Suprapubic skin (tissue), 4 donors: Measurements from ENCODE around the gene FAM229B. TPM values are rescaled to one million over a fixed set of nuclear protein-coding genes. Genes with fewer than 3 reads are reported as not detected.
"Not testable (repeated sequence)": the region's sequence is repeated elsewhere in the genome, so short reads cannot be mapped to it uniquely, and the experiment has no call there.

Experiments used
- DNase-seq, 2 donors: peaks; one replicate each; pipeline ENCODE4 v3.0.0-alpha.2; 2019; ENCODE audit warnings: low spot score in 2 of 2
- H3K27ac ChIP-seq: fragments of 200-600 bp; sonication (generic); one replicate; pipeline ENCODE4 v1.5.1; 2019
- H3K27me3 ChIP-seq: fragments of 200-600 bp; sonication (generic); one replicate; pipeline ENCODE4 v1.5.1; 2019
- H3K36me3 ChIP-seq: fragments of 200-600 bp; sonication (generic); one replicate; pipeline ENCODE4 v1.5.1; 2019
- H3K4me1 ChIP-seq: fragments of 200-600 bp; sonication (generic); one replicate; pipeline ENCODE4 v1.5.1; 2019
- H3K4me3 ChIP-seq: fragments of 200-600 bp; sonication (generic); one replicate; pipeline ENCODE4 v1.5.1; 2019; ENCODE audit warnings: mild to moderate bottlenecking
- H3K9me3 ChIP-seq: fragments of 200-600 bp; sonication (generic); one replicate; pipeline ENCODE4 v1.5.1; 2019
- EP300 ChIP-seq: sonication (generic); formaldehyde crosslinking; IDR thresholded peaks from one replicate; pipeline ENCODE4 v1.6.1; 2017; ENCODE audit warnings: antibody characterized with exemption
- POLR2A ChIP-seq, 2 donors: fragments of 450-650 bp; IDR thresholded peaks; one replicate each; pipeline ENCODE4 v1.6.1; 2017; ENCODE audit warnings: antibody characterized with exemption in 2 of 2, mild to moderate bottlenecking in 2 of 2, moderate library complexity in 2 of 2
- POLR2AphosphoS5 ChIP-seq, 3 donors: sonication (generic); formaldehyde crosslinking; IDR thresholded peaks; one replicate each; pipeline ENCODE4 v1.6.1; 2017; ENCODE audit warnings: antibody characterized with exemption in 3 of 3
- WGBS: methylation state at CpG from one replicate; pipeline ENCODE4 v1.1.5; 2018; 5-methylcytosine and 5-hydroxymethylcytosine counted together
- total RNA-seq, 4 donors: library from RNA; depleted of rRNA; stranded (reverse); fragments of >200 nt; gene quantifications; one replicate each; pipeline ENCODE4 v1.1.0, GENCODE V29; 2016
- TF ChIP-seq, protein P1 (sequence below), 2 donors: fragments of 200-600 bp in 1 of 2; fragments of 450-650 bp in 1 of 2; sonication (generic) in 1 of 2; IDR thresholded peaks; one replicate each; pipeline ENCODE4 v1.5.1; 2016 to 2019; ENCODE audit warnings: antibody characterized with exemption in 2 of 2, mild to moderate bottlenecking in 1 of 2, moderate library complexity in 1 of 2

FAM229B gene
- total RNA-seq, 4 donors from 2014 or later, result 0.72 to 3.9 (median 2.4) TPM

DNA sequence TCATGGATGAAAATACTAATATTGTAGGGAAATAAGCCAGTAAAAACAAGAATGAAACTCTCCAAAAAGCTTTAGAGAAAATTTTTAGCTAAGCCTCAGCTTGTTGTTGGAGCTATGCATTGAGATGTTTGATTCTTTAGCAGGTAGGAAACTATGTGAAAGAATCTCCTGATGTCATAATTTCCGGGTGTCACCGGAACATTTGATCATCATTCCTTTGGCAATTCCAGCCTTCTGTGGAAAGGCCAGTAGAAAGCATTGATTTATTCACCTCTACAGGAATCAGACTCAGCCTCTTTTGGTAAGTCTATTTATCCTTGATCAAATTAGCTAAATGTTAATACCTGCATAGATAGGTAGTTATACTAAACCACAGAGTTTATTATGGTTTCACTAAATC, 9.5 kb downstream of the FAM229B start:
- no peak overlapping the region for H3K27ac ChIP-seq
- H3K4me1 ChIP-seq, result no peaks in the 10 kb centered on the region
- TF ChIP-seq POLR2AphosphoS5 (IDR thresholded peaks at IDR 0.05) (no peak), EP300 (no peak), POLR2A (IDR thresholded peaks at IDR 0.05) (no peak)
- TF ChIP-seq, protein P1, sequence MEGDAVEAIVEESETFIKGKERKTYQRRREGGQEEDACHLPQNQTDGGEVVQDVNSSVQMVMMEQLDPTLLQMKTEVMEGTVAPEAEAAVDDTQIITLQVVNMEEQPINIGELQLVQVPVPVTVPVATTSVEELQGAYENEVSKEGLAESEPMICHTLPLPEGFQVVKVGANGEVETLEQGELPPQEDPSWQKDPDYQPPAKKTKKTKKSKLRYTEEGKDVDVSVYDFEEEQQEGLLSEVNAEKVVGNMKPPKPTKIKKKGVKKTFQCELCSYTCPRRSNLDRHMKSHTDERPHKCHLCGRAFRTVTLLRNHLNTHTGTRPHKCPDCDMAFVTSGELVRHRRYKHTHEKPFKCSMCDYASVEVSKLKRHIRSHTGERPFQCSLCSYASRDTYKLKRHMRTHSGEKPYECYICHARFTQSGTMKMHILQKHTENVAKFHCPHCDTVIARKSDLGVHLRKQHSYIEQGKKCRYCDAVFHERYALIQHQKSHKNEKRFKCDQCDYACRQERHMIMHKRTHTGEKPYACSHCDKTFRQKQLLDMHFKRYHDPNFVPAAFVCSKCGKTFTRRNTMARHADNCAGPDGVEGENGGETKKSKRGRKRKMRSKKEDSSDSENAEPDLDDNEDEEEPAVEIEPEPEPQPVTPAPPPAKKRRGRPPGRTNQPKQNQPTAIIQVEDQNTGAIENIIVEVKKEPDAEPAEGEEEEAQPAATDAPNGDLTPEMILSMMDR (IDR thresholded peaks at IDR 0.05), result no peak
- no peak for DNase-seq
- 98% methylated on average over 2 of the region's 2 CpGs for WGBS
- H3K9me3 ChIP-seq, result no peaks in the 10 kb centered on the region
- H3K4me3 ChIP-seq, result no peak overlapping the region
- H3K27me3 ChIP-seq, result no peaks in the 10 kb centered on the region
- H3K36me3 ChIP-seq, result no peaks in the 10 kb centered on the region

DNA sequence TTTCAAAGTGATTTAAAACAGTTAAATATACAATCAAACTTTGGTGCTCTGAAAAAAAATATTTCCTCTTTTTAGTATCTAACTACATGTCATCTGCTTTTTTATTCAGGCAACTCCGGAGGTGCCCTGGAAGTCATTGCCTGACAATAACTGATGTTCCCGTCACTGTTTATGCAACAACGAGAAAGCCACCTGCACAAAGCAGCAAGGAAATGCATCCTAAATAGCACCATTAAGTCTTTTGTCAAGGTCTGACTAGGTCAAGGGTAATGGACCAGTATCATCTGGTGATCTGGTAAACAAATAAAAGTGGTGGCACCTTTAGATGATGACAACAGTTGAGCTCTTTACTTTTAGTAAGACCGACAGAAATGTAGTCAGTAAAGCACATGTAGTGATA, 13.2 kb downstream of the FAM229B start:
- H3K9me3 ChIP-seq, result no peaks in the 10 kb centered on the region
- 86% methylated on average over 4 of the region's 4 CpGs for WGBS
- no peaks in the 10 kb centered on the region for H3K27me3 ChIP-seq
- no peak overlapping the region for H3K27ac ChIP-seq
- TF ChIP-seq POLR2A (IDR thresholded peaks at IDR 0.05) (no peak), EP300 (no peak), POLR2AphosphoS5 (IDR thresholded peaks at IDR 0.05) (no peak)
- TF ChIP-seq, protein P1 (IDR thresholded peaks at IDR 0.05), result no peak
- no peaks in the 10 kb centered on the region for H3K4me1 ChIP-seq
- DNase-seq, result no peak
- no peaks in the 10 kb centered on the region for H3K36me3 ChIP-seq
- H3K4me3 ChIP-seq, result no peak overlapping the region

DNA sequence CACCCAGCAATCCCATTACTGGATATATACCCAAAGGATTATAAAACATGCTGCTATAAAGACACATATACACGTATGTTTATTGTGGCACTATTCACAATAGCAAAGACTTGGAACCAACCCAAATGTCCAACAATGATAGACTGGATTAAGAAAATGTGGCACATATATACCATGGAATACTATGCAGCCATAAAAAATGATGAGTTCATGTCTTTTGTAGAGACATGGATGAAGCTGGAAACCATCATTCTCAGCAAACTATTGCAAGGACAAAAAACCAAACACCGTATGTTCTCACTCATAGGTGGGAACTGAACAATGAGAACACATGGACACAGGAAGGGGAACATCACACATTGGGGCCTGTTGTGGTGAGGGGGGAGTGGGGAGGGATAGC, 18.6 kb downstream of the FAM229B start:
- H3K27me3 ChIP-seq, H3K27ac ChIP-seq, H3K9me3 ChIP-seq, DNase-seq, H3K4me3 ChIP-seq, H3K4me1 ChIP-seq: not testable (repeated sequence)
- WGBS, result 94% methylated on average over 2 of the region's 2 CpGs
- peaks cover 16% of the 10 kb centered on the region for H3K36me3 ChIP-seq

DNA sequence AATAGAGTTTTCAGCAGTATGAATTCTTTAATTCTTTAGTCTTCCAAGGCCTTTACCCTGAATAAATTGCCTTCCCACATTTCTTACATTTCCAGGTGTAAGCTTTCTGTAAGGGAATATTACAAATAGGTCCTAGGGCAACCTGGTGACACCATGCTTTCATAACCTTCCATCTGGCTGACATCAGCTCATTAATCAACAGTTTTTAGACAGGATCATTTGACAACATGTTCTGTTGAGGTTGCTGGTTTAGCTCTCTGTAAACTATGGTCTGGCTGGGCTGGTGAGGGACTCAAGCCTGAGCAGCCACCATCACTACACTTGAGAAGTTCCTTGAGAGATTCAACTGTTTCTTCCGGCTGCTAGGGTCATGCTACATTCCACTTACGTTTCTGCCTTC, 19.2 kb downstream of the FAM229B start:
- WGBS, result 74% methylated on average over 2 of the region's 2 CpGs
- no peak for DNase-seq
- Histone ChIP-seq H3K4me1 (no peaks in the 10 kb centered on the region), H3K27me3 (no peaks in the 10 kb centered on the region), H3K36me3 (peaks cover 16% of the 10 kb centered on the region), H3K27ac (no peak overlapping the region), H3K4me3 (no peak overlapping the region), H3K9me3 (no peaks in the 10 kb centered on the region)
- TF ChIP-seq POLR2A (IDR thresholded peaks at IDR 0.05) (no peak), POLR2AphosphoS5 (IDR thresholded peaks at IDR 0.05) (no peak), EP300 (no peak)
- TF ChIP-seq, protein P1 (IDR thresholded peaks at IDR 0.05), result no peak

DNA sequence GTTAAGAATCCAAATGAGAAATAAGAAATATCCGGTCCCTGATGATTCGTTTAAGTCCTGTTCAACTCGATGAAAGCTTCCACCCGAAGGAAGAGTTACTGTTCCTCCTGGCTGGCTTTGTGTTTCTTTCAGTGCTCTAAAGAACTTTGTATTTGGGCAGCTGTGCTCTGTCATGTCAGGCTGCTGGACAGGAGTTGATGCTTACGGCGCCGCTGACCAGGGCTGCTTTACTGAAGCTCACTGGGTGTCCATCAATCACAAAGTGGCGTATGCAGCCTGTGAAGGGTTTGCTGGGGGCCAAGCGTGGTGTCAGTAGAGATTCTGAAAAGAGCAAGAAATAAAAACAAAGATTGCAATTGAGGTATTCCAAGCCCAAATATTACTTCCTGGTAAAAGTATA, 21.9 kb downstream of the FAM229B start:
- TF ChIP-seq POLR2A (IDR thresholded peaks at IDR 0.05), result no peak
- TF ChIP-seq POLR2AphosphoS5 (IDR thresholded peaks at IDR 0.05), result no peak
- TF ChIP-seq, protein P1 (IDR thresholded peaks at IDR 0.05), result no peak
- no peak for TF ChIP-seq EP300
- Histone ChIP-seq H3K27ac (no peak overlapping the region), H3K4me3 (no peak overlapping the region), H3K4me1 (no peaks in the 10 kb centered on the region), H3K9me3 (no peaks in the 10 kb centered on the region), H3K36me3 (peaks cover 32% of the 10 kb centered on the region), H3K27me3 (no peaks in the 10 kb centered on the region)
- WGBS, result 73% methylated on average over 9 of the region's 9 CpGs
- DNase-seq, result no peak

DNA sequence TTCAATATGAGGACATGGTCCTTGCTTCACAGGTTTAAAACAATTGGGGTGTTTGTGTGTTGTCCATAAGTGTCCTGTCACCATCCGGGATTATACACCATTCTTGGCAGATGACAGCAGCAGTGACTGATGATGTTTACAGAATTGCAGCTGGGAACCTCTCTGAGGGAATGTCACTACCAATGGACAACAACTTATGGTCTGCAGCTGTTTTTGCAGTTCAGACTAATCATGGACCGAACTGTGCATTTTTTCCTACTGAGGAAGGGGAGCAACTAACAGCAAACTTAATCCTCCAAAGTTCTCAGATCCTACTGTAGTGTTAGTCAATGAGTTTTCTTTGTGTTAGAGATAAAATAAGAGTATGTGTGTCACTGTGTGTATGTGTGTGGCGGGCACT, 26.0 kb downstream of the FAM229B start:
- no peak for DNase-seq
- no peak for TF ChIP-seq EP300
- Histone ChIP-seq H3K36me3 (peaks cover 45% of the 10 kb centered on the region), H3K9me3 (no peaks in the 10 kb centered on the region), H3K27me3 (no peaks in the 10 kb centered on the region), H3K27ac (no peak overlapping the region), H3K4me3 (no peak overlapping the region), H3K4me1 (no peaks in the 10 kb centered on the region)
- WGBS, result 73% methylated on average over 3 of the region's 3 CpGs
